H54 (cell line): ENCODE measurements around the gene MTPN.
A peak's percentile ranks its signal among the peaks of the same experiment; 100 is the strongest.

Experiments
- DNase-seq: peaks from one replicate; pipeline ENCODE4 v3.0.0; 2011; ENCODE audit warnings: low spot score, mixed read lengths; ENCODE audit not compliant: insufficient read length
- FAIRE-seq: peaks from 3 replicates; lab custom pipeline; 2011; peaks lifted over from hg19 to GRCh38; lab: Jason Lieb, UNC
- POLR2A ChIP-seq: IDR thresholded peaks from 2 replicates; pipeline ENCODE4 v1.6.1; 2011; ENCODE audit warnings: low read depth, mild to moderate bottlenecking, low read length

The MTPN gene

DNA sequence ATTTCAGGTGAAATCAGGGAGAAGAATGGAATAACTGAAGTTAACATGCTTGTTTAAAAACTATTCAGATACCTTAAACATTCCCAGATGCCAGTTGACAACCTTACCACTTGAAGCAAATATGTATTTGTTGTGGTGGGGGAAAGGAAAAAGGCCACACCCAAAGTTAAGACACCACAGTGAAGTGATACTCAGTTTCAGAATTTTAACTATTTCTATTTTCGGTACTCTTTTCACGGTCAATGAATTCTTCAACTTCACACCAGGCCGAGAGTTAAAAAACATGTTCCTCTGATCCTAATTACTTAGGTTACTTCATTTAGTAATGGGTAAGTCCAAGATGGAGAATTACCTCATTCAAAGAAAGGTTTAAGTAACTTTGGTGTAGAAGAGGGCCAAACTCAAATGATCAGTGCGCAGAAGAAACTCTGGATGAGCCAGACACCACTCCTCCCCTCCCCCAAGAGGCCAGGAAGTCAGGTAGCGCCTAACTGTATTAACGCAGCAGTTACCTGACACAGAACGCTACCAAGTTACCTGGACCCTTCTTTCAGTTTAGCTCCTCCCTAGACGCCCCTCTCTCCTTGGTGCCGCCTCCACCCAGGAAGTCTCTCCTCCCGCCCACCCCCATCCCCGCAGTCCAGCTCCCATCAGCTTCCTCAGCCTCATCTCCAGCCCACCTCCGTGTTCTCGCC, 700 bp downstream of the MTPN start:
- no peak for TF ChIP-seq POLR2A
- FAIRE-seq, result no peak
- no peak for DNase-seq

DNA sequence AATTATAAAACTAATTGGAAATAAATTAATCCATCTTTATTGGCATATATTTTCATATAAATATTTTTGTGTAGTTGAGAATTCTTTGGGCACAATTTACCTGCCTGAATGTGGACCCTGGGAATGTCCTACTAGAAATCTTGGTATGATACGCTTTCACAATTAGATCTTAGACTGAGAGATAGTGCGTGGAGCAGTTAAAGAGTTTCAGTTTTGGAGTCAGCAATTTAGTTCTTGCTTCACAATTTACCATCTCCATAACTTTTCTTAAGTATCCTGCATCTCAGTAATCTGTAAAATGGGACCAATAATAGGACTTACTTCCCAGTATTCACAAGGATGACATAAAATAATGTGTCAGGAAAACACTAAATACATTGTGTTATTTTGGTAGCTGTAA, 2.0 kb downstream of the MTPN start:
- no peak for DNase-seq
- no peak for FAIRE-seq
- TF ChIP-seq POLR2A, result no peak

DNA sequence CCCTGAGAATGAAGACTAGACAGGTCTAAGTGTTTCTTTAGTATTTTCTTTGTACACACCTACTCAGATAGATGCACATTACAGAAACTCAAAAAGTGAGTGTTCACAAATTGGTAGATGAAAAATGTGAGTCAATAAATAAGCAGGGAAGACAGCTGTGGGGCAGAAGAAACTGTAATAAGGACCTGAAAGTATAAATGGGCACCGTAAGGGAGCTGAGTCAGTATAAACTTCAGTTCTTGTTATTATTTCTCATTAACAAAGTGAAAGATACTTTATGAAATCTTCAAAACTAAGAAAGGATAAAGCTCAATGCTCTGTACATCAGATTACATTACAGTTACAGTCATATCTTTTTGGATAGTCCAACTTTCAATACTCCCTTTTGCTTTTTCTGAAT, 2.5 kb downstream of the MTPN start:
- DNase-seq (no peak), FAIRE-seq (no peak)
- no peak for TF ChIP-seq POLR2A

DNA sequence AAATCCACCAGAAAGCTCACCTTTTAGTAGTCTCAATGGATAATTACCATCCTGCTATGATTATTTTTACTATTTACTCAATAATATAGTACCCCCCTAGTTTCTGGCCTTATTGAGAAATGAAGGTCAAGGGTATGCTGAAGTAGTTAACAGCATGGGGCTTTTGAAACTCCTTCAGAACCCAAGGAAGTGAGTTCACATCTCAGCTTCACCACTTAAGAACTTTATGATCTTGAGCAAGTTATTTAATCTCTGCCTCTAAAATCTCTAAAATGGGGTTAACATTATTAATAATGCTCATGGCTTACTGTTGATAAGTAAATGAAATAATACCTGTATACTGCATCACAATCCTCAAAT, 5.8 kb downstream of the MTPN start:
- no peak for DNase-seq
- no peak for TF ChIP-seq POLR2A
- no peak for FAIRE-seq

DNA sequence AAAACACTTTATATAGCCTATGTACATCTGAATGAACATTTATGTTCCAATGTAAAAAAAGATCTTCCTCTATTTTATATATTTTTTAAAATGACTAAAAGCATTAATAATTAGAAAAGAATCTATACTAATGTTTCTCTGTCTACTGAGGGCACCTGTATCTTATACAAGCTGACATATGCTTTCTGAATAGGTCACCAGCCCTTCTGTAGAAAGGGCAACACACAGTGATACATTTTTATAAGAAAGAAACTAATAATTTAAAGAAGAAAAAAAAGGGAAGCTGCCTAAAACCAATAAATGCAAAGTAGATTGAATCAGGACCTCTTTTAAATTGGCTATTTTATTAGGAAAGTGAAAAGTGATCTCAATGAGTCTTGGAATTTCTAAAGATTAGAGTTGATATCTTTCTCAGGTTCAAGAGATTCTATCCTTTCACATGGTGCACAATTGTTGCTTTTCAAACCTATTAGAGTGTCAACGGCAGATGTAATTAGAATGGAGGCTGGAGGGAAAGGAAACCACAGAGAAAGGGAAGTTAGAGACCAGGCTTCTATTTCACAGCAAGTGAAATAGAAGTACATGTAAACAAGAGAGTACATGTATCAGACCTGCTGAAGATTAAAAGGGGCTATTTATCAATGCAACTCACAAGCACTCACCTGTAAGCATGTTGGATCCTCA, 6.3 kb downstream of the MTPN start:
- TF ChIP-seq POLR2A, result no peak
- DNase-seq (no peak), FAIRE-seq (no peak)

DNA sequence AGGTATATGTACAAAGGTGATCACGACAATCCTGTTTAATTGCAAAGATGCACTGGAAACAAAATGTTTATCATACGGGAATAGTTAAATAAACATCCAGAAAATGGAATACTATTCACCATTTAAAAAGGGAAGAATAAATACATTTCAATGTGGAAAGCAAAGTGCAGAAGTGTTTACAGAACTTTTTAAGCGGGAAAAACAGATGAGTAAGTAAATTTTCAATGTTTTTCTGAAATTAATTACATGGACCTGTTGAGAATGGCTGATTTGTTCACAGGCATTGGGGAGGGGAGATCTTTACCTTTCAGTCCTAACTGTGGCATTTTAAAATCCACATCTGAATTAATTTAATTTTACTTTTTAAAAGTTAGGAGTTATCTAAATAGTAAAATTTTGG, 7.1 kb downstream of the MTPN start:
- no peak for TF ChIP-seq POLR2A
- FAIRE-seq (peak; percentile 84), DNase-seq (no peak)

DNA sequence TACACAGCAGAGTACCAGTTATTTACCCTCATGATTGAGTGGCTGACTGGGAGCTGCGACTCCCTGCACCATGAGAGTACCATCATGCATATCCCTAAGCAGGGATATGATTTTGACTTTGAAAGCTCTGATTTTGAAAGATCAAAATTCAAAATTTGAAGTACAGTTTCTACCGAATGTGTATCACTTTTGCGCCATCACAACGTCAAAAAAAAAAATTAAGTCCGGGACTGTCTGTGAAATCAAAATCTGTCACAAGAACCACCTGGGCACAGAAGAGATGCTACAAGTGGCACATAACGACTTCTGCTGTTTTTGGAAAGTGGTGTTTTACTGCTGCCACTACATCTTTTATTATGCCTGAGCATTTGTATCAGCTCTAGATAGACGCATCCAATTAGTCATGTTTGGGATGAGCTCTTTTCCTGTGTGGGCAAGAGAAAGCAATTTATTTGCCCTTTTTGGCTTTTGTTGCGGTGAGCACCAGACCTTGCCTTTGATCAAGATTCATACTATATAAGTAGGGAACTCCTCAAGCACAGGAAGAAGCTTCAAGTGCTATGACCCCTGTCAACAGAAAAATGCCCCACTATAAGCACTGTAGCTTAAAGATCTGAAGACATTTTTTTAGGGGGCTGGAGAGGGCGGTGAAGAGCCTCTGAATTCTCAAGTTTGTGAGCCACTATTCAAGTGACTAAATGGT, 10.7 kb downstream of the MTPN start:
- DNase-seq, result no peak
- FAIRE-seq, result peak; percentile 33
- TF ChIP-seq POLR2A, result no peak

DNA sequence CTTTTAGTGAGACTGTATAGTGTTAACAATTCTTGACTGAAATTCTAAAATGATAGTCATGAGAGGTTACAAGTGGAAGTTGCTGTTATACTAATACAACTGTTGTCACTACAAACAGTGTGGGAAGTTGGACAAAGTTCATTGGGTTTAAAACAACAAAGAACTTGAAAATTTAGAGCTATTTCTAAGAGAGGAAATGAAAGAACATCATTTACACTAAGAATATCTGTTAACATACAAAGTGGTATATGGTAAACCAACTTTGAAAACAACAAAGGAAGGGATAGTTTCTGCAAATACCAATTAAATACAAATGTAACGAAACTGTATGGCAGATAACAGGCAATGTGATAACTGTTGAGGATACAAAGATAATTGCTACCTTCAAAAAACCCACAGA, 11.6 kb downstream of the MTPN start:
- peak; percentile 48 for FAIRE-seq
- TF ChIP-seq POLR2A, result no peak

DNA sequence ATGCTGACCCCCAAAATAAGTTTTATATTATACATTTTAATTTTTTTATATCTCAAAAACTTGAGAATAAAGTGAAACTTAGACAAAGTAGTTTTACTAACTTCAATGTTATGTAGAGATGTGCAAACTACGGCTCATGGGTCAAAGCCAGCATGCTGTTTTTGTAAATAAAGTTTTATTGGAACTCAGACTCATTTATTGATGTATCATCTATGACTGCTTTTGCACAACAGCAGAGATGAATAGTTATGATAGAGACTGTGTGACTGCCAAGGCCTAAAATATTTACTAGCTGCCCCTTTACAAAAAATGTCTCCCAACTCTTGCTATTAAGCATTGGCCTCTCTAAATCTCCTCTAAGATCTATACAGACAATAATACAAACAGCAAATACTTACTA, 12.4 kb downstream of the MTPN start:
- FAIRE-seq (peak; percentile 58), DNase-seq (no peak)
- TF ChIP-seq POLR2A, result no peak

More for the DNA sequence above, 11.6 kb downstream of the MTPN start:
- no peak for DNase-seq

DNA sequence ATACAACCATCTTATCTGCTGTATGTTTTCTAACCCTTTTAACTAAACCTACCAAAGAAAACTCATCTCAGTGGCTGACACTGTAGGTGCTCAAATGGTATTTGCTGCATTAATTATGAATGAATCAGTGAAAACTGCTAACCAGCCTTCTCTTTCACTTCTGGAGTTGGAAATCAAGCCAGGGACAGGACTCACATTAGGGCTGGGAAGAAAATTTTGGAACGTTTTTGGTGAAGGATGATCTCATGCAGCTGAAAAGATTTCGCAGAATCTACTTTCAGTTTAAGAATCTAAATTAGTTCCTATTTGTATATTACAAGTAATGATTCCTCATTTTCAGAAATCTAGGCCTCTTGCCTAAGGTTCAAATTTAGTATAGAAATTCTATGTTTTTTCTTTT, 12.9 kb downstream of the MTPN start:
- FAIRE-seq, result peak; percentile 45
- TF ChIP-seq POLR2A, result no peak
- no peak for DNase-seq

DNA sequence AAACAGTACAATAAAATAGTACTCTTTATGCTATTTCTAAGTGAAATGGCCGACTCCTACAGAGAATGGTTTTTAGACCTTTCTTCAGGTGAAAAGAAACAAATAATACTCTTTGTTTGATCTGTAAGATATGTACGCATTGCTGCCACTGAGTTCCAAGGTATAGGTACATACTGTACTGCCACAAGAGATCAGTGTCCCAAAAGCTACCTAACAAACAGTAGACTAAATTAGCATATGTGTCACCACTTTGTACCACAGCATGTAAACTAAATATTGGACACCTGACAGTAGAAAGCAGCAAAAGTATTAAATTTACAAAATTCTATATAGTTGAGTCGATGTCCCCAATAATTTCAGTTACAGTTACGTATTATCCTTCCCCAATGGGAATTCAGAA, 14.4 kb downstream of the MTPN start:
- DNase-seq, result no peak
- FAIRE-seq, result peak; percentile 20
- TF ChIP-seq POLR2A, result no peak

DNA sequence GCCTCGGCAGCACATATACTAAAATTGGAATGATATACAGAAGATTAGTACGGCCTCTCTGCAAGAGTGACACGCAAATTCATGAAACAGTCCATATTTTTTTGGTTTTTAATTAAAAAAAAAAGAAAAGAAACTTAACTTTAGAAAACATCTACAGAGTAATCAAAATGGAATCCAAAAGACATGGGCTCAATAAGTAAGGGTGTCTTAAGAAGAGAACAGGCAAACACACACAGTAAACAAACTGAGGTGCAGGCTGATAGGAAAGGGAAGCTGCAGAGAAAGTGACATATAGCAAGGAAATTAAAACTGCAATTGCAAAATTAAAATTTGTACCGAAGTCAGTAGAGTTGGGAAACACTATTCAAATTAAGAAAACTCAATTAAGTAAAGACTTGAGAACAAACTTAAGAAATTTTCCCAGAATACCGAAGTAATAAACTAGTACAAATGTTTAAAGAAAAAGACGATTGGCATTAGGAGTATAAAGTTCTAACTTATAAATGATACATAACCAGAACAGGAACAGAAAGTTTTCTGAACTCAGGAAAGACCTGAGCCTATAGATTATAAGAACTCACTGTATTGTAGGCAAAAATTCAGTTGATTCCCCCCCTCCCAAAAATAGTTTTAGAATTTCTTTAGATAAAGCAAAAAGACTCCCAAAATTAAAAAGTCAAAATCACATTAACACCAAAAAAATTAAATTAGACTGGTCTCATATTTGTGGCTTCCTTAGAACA, 16.3 kb downstream of the MTPN start:
- no peak for DNase-seq
- no peak for FAIRE-seq
- TF ChIP-seq POLR2A, result no peak

DNA sequence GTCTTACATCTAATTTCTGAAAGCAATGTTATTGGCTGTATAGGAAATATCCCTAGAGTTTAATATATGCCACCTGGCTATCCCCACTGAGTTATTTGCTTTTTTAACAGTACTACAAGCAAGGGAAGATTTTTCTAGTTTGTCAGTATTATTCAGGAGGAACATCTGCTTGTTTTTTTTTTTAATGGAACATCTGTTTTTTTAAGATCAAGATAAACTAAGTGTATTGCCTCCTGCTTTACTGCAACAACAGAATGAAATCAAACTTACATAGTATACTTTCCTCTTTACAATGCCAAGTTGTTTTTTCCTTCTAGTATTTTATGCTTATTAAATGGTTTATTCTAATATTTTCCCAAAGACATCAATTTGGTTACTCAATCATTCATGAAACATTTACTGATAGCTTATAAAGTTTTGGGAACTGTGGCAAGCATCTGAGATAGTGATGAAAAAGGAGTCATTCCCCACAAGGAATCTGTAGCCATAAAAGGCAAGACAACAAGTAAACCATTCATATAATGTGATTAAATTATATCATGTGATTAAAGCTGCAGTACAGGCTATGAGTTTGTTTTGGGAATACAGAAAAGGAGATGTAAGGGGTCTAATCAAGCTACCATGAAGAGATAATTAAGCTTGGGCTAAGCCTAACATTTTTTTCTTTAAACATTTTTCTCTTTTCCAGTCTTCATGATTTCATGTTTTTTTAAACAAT, 17.4 kb downstream of the MTPN start:
- FAIRE-seq (no peak), DNase-seq (no peak)
- TF ChIP-seq POLR2A, result no peak
